GM19328 (cell line): ENCODE measurements around the gene FBXL13.
"Not testable (repeated sequence)": the region's sequence is repeated elsewhere in the genome, so short reads cannot be mapped to it uniquely, and the experiment has no call there.

ENCODE experiments used
- ATAC-seq: cut with Tn5 transposase; IDR thresholded peaks from one replicate; pipeline ENCODE4 v1.9.1; 2021; ENCODE audit warnings: mild to moderate bottlenecking, moderate library complexity; ENCODE audit not compliant: unreplicated experiment

FBXL13 gene

DNA sequence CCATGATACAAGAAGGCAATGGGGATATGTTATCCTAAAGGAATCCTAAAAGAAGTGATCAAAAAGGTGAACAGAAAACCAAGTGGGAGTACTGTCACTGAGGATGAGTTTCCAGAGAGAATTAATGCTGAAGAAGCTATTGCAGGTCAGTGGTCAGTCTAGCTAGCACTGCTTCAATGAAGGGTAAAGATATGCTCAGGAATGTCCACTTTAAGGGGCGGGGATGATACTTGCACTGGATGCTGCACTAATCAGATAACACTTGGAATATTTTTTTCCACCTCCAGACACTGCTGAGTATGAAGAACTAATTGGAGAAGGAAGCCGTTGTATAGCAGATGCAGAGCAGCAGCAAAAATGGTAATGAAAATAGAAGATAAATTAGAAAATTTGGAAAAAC is 86.5 kb downstream of the FBXL13 start:
- ATAC-seq: no peak

DNA sequence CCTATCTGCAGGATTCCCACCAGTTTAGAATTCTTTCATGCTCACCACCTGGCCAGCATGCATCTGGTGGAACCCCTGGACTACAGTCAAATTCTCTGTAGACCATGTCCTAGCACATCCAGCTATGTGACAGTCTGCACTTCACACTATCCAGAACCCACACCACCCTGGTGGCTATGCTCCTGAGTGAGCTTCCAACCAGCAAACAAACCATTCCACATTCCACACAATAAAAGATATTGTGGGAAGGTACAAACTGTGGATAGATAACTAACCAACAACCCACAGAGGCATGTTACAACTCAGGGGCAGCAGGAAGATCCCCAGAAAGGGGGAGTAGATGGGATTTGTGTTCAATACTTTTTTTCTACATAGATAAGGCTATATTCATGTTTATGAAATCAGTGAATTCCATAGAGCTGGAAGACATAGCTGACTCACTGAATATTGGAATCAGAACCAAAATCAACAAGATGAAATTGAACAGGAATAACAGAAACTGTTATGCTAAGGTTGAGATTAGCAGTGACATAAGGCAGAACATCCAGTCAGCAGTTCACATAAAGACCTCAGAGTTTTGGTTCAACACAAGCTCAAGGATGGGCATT is 89.3 kb downstream of the FBXL13 start:
- no peak for ATAC-seq

DNA sequence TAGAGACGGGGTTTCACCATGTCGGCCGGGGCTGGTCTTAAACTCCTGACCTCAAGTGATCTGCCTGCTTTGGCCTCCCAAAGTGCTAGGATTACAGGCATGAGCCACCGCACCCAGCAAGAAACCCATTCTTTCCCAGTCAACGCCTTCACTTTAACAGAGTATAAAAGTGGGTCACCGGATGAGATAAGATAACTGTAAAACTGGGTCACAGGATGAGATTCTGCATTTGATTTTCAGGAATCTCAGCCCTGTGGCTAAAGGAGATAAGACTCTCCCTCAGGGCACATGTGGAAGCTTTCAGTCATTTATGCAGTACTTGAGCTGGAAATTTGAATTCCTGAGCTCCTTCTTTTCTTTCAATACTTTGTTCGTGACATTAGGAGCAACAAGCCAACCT is 91.0 kb downstream of the FBXL13 start:
- ATAC-seq: no peak

GRCh38 chr7:102982235-102982634 is 92.4 kb downstream of the FBXL13 start:
- no peak for ATAC-seq

DNA sequence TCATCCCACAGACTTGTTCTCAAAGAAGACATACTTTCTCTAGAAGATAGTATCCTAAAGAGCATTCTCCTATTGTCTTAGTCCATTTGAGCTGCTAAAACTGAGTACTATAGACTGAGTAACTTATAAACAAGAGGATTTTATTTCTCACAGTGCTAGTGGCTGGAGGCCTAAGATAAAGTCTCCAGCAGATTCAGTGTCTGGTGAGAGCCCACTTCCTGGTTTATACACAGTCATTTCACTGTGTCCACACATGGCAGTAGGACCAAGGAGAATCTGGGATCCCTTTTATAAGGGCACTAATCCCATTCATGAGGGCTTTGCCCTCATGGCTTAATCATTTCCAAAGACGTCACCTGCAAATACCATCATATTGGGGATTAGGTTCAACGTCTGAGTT is 93.1 kb downstream of the FBXL13 start:
- no peak for ATAC-seq

GRCh38 chr7:102979670-102980069 is 94.9 kb downstream of the FBXL13 start:
- ATAC-seq: no peak

DNA sequence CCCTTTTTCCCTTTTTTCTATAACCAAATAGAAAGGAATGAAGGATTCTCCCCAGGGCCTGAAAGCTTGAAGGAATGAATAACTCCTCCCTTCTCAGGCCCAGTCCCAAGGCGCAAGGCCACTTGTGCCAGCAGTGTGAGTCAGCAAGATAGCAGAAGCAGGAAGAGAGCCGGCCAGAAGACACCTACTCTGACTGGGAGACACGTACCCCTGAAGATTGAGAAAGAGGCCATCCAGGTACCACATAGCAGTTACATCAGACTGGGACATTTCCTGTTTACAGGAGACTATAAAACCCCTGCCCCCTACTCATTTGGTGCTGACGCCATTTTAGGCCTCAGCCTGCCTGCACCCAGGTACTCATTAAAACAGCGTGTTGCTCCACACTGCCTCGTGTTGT is 96.3 kb downstream of the FBXL13 start:
- ATAC-seq: no peak

DNA sequence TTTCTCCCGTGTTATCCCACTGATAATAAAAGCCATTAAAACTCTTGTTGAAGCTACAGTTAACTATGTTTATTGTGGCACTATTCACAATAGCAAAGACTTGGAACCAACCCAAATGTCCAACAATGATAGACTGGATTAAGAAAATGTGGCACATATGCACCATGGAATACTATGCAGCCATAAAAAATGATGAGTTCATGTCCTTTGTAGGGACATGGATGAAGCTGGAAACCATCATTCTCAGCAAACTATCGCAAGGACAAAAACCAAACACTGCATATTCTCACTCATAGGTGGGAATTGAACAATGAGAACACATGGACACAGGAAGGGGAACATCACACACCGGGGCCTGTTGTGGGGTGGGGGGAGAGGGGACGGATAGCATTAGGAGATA is 97.0 kb downstream of the FBXL13 start:
- not testable (repeated sequence) for ATAC-seq

GRCh38 chr7:102976493-102976892 is 98.1 kb downstream of the FBXL13 start:
- ATAC-seq: no peak

DNA sequence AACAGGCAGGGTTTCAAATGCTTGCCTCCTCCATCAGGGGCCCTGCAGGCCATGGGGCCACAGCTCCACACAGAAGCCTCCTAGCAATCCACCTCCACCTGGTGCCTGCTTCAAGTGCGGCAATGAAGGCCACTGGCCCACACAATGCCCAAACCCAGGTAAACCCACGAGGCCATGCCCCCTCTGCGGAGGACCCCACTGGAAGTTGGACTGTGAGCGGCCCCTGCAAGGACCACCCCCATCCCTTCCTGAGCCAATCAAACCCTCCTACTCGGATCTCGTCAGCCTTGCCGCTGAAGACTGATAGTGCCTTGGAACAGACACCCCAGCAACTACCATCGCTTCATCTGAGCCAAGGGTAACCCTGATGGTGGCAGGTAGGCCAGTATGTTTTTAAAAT is 98.7 kb downstream of the FBXL13 start:
- no peak for ATAC-seq

GRCh38 chr7:102974366-102975236 is 100.0 kb downstream of the FBXL13 start:
- no peak for ATAC-seq

DNA sequence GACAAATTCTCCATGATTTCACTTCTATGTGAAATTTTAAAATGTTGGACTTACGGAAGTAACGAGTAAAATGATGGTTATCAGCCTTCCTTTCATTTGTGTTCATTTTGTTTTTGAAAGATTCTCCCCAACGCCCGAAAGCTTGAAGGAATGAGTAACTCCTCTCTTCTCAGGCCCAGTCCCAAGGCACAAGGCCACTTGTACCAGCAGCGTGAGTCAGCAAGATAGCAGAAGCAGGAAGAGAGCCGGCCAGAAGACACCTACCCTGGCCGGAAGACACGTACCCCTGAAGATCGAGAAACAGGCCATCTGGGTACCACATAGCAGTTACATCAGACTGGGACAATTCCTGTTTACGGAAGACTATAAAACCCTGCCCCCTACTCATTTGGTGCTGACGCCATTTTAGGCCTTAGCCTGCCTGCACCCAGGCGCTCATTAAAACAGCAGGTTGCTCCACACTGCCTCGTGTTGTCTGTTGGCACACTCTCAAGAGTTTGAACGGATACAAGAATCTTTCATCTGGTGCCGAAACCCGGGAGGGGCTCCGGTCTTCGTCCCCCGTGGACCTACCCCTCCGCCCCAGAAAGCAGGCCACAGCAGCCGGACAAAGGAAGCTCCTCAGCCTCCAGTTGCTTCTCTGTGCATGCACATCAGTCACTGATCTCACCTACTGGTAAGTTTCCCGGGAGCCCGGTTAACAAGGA is 101.3 kb downstream of the FBXL13 start:
- ATAC-seq: no peak

- no peak for ATAC-seq
Measured at GRCh38 chr7:102967798-102968197, 106.8 kb downstream of the FBXL13 start.

GRCh38 chr7:102966465-102966864 is 108.1 kb downstream of the FBXL13 start:
- no peak for ATAC-seq

GRCh38 chr7:102961993-102962392 is 112.6 kb downstream of the FBXL13 start:
- not testable (repeated sequence) for ATAC-seq

GRCh38 chr7:102958004-102958403 is 116.6 kb downstream of the FBXL13 start:
- not testable (repeated sequence) for ATAC-seq

- not testable (repeated sequence) for ATAC-seq
Measured at GRCh38 chr7:102954359-102954758, 120.2 kb downstream of the FBXL13 start.

DNA sequence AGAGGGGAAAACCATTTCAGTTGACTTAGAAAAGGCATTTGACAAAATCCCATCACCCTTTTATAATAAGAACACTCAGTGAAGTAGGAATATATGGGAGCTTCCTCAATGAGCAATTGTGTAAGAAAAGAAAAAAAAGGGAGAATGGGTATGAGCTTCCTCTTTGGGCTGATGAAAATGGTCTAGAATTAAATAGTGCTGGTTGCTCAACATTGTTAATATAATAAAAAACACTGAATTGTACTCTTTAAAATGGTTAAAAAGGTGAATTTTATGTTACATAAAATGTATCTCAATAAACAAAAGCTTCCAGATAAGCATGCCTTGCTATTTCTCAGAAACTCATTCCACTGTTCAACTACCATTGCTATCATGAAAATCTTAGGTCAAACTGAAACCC is 121.2 kb downstream of the FBXL13 start:
- no peak for ATAC-seq

- no peak for ATAC-seq
Measured at GRCh38 chr7:102951839-102952238, 122.8 kb downstream of the FBXL13 start.

DNA sequence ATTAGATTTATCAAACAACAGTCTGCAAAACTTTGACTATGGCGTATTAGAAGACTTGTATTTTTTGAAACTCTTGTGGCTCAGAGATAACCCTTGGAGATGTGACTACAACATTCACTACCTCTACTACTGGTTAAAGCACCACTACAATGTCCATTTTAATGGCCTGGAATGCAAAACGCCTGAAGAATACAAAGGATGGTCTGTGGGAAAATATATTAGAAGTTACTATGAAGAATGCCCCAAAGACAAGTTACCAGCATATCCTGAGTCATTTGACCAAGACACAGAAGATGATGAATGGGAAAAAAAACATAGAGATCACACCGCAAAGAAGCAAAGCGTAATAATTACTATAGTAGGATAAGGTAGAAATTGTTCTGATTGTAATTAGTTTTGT is 130.4 kb downstream of the FBXL13 start:
- ATAC-seq: no peak

GRCh38 chr7:102943423-102944169 is 131.0 kb downstream of the FBXL13 start:
- ATAC-seq: no peak
